HepG2 (cell line): ENCODE results near the gene MED22. TPM values are rescaled to one million over a fixed set of nuclear protein-coding genes. Genes with fewer than 3 reads are reported as not detected.

Experiments
- CC2D1A ChIP-seq: sonication (generic); formaldehyde crosslinking; IDR thresholded peaks from 2 replicates; pipeline ENCODE4 v1.8.1; 2023; ENCODE audit warnings: mild to moderate bottlenecking, missing genetic modification reagents
- HOXD1 ChIP-seq: sonication (generic); formaldehyde crosslinking; IDR thresholded peaks from 2 replicates; pipeline ENCODE4 v1.5.0; 2020; ENCODE audit warnings: missing genetic modification reagents
- SMYD3 ChIP-seq: sonication (generic); formaldehyde crosslinking; IDR thresholded peaks from 2 replicates; pipeline ENCODE4 v1.8.1; 2023; ENCODE audit warnings: mild to moderate bottlenecking, missing genetic modification reagents
- SNAI1 ChIP-seq: sonication (generic); formaldehyde crosslinking; IDR thresholded peaks from 2 replicates; pipeline ENCODE4 v1.5.0; 2020; ENCODE audit warnings: mild to moderate bottlenecking, missing genetic modification reagents, borderline replicate concordance
- ZNF552 ChIP-seq: sonication (generic); formaldehyde crosslinking; IDR thresholded peaks from 2 replicates; pipeline ENCODE4 v1.9.0; 2022; ENCODE audit warnings: missing genetic modification reagents, mild to moderate bottlenecking, borderline replicate concordance
- ZNF564 ChIP-seq: sonication (generic); formaldehyde crosslinking; IDR thresholded peaks from 2 replicates; pipeline ENCODE4 v1.8.1; 2023; ENCODE audit warnings: mild to moderate bottlenecking, missing genetic modification reagents
- ZNF572 ChIP-seq: sonication (generic); formaldehyde crosslinking; IDR thresholded peaks from 2 replicates; pipeline ENCODE4 v1.5.1; 2020; ENCODE audit warnings: mild to moderate bottlenecking, missing genetic modification reagents
- ZNF614 ChIP-seq: IDR thresholded peaks from 2 replicates; pipeline ENCODE4 v1.6.1; 2018; ENCODE audit warnings: missing biosample characterization, missing genetic modification reagents, inconsistent platforms, borderline replicate concordance
- ZNF766 ChIP-seq: sonication (generic); formaldehyde crosslinking; IDR thresholded peaks from 2 replicates; pipeline ENCODE4 v1.5.0; 2020; ENCODE audit warnings: missing genetic modification reagents, borderline replicate concordance
- polyA plus RNA-seq, 8 experiments: library from polyadenylated mRNA; depleted of rRNA in 3 of 8; stranded (reverse) in 7 of 8; unstranded in 1 of 8; fragments of >200 nt; fragmentation: Illumina TruSeq in 4 of 8; extraction: Trizol in 4 of 8; gene quantifications; 2 replicates each; pipeline versions ENCODE4 v1.2.1 to v1.2.3, GENCODE V29; 2011 to 2016; ENCODE audit warnings: low read depth in 4 of 8, missing spikeins in 1 of 8, mixed read lengths in 1 of 8; ENCODE audit not compliant: insufficient read depth in 1 of 8
- total RNA-seq, 5 experiments: library from RNA; depleted of rRNA; stranded (reverse); fragments of >200 nt; fragmentation: Illumina TruSeq; extraction: Trizol; gene quantifications; 2 replicates each; pipeline ENCODE4 v1.2.3, GENCODE V29; 2016; ENCODE audit warnings: low read depth in 1 of 5
- TF ChIP-seq, protein P1 (sequence below): sonication (generic); formaldehyde crosslinking; IDR thresholded peaks from 2 replicates; pipeline ENCODE4 v1.5.0; 2020; ENCODE audit warnings: mild to moderate bottlenecking, missing genetic modification reagents, borderline replicate concordance
- TF ChIP-seq, protein P2 (sequence below): IDR thresholded peaks from 2 replicates; pipeline ENCODE4 v1.6.1; 2016; ENCODE audit warnings: low read depth, control low read depth
- TF ChIP-seq, protein P3 (sequence below): sonication (generic); formaldehyde crosslinking; IDR thresholded peaks from 2 replicates; pipeline ENCODE4 v1.4.0; 2020; ENCODE audit warnings: mild to moderate bottlenecking, missing genetic modification reagents
- TF ChIP-seq, protein P4 (sequence below): sonication (generic); formaldehyde crosslinking; IDR thresholded peaks from 2 replicates; pipeline ENCODE4 v1.5.0; 2020; ENCODE audit warnings: missing genetic modification reagents
- TF ChIP-seq, protein P5 (sequence below): sonication (generic); formaldehyde crosslinking; IDR thresholded peaks from 2 replicates; pipeline ENCODE4 v1.5.0; 2020; ENCODE audit warnings: mild to moderate bottlenecking, missing genetic modification reagents, moderate library complexity

Gene MED22
- total and polyA plus RNA-seq, 2 of the 13 experiments (the other 11 are each of a cell fraction or from before 2014, with no cell fraction given), result 15.8 to 22.1 TPM

DNA sequence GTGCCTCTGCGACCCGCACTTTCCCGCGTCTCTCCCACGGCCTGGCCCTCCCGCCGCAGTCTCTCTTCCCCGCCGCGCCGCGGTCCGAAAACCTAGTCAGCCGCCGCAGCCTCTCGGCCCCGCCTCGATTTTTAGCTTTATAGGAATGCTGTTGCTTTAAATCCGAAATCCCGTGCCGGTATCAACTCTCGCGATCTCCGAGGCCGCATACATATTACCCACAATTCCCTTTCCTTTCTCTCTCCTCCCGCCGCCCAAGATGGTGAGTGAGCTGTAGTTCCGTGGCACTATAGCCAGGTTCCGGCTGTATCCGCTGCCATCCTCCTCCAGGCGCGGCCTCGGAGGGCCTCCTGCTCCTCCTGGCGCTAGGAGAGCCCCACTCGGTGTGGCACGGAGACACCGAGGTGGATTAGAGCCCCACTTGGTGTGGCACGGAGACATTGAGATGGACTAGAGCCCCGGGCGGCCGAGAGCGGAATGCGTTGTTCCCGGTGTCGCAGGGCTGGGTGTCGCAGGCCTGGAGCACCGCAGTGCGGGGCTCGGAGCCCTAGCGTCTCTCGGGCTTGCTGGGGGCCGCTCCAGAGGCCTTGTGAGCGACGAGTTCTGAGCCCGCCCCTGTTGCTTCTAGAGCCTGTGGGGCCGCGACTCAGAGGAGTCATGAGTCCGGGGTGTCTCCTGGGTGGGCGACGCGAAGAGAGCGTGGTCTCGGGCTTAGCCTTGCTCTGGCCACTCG, at the start of gene MED22, which contains the start of gene RPL7A (continued):
- TF ChIP-seq ZNF614 (peak; percentile 71; the same call in 1 of the 2 replicates), ZNF552 (CRISPR knock-in tag) (no peak), ZNF564 (CRISPR knock-in tag) (0 out of 2 replicates have a peak, but pooled peaks have one; percentile 45), SNAI1 (CRISPR knock-in tag) (peak; percentile 20; the same call in 1 of the 2 replicates), CC2D1A (CRISPR knock-in tag) (peak; percentile 20; the same call in 1 of the 2 replicates), HOXD1 (CRISPR knock-in tag) (peak; percentile 48; the same call in 1 of the 2 replicates), SMYD3 (CRISPR knock-in tag) (peak; percentile 24; the same call in 1 of the 2 replicates), ZNF572 (CRISPR knock-in tag) (no peak), ZNF766 (0 out of 2 replicates have a peak, but pooled peaks have one; percentile 29)
- TF ChIP-seq, protein P1, sequence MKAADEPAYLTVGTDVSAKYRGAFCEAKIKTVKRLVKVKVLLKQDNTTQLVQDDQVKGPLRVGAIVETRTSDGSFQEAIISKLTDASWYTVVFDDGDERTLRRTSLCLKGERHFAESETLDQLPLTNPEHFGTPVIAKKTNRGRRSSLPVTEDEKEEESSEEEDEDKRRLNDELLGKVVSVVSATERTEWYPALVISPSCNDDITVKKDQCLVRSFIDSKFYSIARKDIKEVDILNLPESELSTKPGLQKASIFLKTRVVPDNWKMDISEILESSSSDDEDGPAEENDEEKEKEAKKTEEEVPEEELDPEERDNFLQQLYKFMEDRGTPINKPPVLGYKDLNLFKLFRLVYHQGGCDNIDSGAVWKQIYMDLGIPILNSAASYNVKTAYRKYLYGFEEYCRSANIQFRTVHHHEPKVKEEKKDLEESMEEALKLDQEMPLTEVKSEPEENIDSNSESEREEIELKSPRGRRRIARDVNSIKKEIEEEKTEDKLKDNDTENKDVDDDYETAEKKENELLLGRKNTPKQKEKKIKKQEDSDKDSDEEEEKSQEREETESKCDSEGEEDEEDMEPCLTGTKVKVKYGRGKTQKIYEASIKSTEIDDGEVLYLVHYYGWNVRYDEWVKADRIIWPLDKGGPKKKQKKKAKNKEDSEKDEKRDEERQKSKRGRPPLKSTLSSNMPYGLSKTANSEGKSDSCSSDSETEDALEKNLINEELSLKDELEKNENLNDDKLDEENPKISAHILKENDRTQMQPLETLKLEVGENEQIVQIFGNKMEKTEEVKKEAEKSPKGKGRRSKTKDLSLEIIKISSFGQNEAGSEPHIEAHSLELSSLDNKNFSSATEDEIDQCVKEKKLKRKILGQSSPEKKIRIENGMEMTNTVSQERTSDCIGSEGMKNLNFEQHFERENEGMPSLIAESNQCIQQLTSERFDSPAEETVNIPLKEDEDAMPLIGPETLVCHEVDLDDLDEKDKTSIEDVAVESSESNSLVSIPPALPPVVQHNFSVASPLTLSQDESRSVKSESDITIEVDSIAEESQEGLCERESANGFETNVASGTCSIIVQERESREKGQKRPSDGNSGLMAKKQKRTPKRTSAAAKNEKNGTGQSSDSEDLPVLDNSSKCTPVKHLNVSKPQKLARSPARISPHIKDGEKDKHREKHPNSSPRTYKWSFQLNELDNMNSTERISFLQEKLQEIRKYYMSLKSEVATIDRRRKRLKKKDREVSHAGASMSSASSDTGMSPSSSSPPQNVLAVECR (CRISPR knock-in tag), result peak; percentile 89
- TF ChIP-seq, protein P2, sequence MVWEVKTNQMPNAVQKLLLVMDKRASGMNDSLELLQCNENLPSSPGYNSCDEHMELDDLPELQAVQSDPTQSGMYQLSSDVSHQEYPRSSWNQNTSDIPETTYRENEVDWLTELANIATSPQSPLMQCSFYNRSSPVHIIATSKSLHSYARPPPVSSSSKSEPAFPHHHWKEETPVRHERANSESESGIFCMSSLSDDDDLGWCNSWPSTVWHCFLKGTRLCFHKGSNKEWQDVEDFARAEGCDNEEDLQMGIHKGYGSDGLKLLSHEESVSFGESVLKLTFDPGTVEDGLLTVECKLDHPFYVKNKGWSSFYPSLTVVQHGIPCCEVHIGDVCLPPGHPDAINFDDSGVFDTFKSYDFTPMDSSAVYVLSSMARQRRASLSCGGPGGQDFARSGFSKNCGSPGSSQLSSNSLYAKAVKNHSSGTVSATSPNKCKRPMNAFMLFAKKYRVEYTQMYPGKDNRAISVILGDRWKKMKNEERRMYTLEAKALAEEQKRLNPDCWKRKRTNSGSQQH, result peak; percentile 67; the same call in 1 of the 2 replicates
- TF ChIP-seq, protein P3, sequence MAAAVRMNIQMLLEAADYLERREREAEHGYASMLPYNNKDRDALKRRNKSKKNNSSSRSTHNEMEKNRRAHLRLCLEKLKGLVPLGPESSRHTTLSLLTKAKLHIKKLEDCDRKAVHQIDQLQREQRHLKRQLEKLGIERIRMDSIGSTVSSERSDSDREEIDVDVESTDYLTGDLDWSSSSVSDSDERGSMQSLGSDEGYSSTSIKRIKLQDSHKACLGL (CRISPR knock-in tag), result peak; percentile 76
- TF ChIP-seq, protein P4, sequence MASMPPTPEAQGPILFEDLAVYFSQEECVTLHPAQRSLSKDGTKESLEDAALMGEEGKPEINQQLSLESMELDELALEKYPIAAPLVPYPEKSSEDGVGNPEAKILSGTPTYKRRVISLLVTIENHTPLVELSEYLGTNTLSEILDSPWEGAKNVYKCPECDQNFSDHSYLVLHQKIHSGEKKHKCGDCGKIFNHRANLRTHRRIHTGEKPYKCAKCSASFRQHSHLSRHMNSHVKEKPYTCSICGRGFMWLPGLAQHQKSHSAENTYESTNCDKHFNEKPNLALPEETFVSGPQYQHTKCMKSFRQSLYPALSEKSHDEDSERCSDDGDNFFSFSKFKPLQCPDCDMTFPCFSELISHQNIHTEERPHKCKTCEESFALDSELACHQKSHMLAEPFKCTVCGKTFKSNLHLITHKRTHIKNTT (CRISPR knock-in tag), result no peak
- TF ChIP-seq, protein P5, sequence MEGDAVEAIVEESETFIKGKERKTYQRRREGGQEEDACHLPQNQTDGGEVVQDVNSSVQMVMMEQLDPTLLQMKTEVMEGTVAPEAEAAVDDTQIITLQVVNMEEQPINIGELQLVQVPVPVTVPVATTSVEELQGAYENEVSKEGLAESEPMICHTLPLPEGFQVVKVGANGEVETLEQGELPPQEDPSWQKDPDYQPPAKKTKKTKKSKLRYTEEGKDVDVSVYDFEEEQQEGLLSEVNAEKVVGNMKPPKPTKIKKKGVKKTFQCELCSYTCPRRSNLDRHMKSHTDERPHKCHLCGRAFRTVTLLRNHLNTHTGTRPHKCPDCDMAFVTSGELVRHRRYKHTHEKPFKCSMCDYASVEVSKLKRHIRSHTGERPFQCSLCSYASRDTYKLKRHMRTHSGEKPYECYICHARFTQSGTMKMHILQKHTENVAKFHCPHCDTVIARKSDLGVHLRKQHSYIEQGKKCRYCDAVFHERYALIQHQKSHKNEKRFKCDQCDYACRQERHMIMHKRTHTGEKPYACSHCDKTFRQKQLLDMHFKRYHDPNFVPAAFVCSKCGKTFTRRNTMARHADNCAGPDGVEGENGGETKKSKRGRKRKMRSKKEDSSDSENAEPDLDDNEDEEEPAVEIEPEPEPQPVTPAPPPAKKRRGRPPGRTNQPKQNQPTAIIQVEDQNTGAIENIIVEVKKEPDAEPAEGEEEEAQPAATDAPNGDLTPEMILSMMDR (CRISPR knock-in tag), result 0 out of 2 replicates have a peak, but pooled peaks have one; percentile 7
